Epidermal melanocyte (primary cell): ENCODE measurements around the gene CYCS.

Experiments used
- DNase-seq: peaks from one replicate; pipeline ENCODE4 v3.0.0; 2011; ENCODE audit warnings: low spot score; ENCODE audit not compliant: insufficient read length

Gene CYCS

GRCh38 chr7:25073451-25073850 is 51.6 kb downstream of the CYCS start:
- no peak for DNase-seq
